NCI-H510A (cell line): ENCODE measurements around the gene HEATR5A.
"Not testable (repeated sequence)": the region's sequence is repeated elsewhere in the genome, so short reads cannot be mapped to it uniquely, and the experiment has no call there.

Source experiments
- DNase-seq: peaks from one replicate; lab custom pipeline; 2025; lab: John Stamatoyannopoulos, UW

The HEATR5A gene

DNA sequence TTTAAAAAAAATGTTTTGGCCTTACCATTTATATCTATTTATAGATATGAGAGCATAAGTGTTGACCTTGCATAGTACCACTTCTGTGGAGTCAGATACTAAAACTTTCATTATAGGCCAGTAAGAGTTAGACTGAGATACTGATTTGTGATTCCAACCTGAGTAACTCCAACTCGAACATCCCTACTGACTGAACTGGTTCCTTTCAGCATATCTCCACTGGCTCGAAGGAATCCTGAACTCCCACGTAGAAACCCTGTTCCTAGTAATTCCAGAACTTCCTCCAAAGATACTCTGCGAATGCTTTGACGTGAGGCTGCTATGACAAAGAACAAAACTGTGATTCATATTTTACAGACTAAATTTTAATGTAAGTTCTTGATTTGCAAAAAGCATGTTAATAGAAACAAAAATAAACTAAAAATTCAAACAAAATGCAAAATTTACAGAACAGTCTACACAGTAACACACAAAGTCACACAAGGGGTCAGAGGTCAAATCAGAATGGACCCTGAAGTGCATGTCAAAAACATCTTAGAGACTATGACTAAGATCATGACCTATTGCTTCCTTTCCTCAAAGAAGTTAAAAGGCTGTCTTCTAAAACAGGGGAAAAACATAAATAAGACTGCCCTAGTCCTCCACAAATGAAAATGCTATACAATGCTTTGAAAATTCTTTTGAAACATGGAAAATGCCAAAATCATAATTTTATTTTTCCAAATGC lies 31.5 kb downstream of the HEATR5A start:
- DNase-seq = no peak

DNA sequence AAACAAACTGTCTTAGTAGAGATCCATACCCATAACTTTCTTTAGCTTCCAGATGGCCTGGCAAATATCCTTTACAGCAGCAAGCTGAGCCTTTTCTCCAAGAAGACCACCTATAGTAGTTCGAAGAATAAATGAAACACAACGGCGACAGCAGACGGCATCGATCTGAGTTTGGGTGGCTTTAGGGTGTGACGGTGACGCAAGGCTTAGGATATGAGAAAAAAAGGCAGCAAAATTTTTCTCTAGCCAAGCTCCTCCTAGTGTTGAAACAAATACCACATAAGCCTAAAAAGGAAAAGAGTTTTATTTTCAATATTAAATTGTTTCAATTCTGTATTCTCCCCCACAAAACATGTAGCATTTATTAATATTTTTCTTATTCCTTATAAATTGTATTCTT lies 33.3 kb downstream of the HEATR5A start:
- DNase-seq = no peak

DNA sequence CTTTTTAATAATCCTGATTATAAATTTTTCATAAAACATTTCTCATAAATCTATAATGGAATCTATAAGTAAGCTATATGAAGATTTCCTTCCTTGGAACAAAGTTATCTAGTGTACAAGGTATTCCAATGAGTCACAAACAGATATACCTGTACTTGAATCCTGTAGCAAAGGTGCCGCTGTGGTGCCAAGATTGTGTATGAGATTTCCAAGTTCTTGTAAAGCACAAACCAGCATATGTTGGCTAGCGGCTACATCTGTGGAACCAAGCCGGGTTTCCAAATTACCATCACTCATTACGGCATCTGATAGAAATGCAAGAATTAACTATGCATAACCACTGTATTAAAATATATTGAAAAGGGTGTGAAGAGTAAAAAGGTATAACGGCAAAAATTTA lies 34.1 kb downstream of the HEATR5A start:
- no peak for DNase-seq

DNA sequence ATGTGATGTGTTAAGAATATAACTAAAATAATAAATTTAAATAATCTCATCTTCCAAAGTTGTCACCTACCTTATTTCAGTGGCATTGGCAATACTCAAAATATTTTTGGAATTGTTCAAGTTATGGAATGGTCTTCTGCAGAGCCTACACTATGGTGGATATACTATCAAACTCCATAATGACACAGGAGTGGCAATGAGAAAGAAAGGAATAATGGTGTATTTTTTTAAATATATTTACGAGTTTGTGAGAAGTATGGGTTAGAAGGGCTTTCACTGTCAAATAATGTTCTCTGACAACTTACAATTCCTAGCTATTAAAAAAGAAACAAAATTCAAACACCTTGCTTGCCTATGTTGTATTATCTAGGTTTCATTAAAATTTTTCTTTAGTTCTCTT lies 38.1 kb downstream of the HEATR5A start:
- no peak for DNase-seq

DNA sequence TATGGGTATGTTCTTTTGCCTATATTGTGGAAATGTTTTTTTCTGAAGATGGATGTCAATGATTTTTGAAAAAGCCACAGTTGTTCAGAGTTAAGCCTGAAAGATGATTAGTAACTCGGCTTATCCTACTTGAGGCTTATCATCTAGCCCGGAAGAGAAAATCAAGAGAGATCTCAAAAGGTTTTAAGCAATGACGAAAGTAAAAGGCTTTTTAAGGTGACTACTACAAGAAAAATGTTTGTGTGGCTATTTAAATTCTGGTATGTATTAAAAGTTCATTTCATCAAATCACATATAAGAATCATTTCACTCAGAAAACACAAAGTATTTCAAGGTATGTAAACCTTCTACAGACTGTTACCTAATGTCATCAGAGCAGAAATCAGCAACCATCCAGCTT lies 40.2 kb downstream of the HEATR5A start:
- no peak for DNase-seq

DNA sequence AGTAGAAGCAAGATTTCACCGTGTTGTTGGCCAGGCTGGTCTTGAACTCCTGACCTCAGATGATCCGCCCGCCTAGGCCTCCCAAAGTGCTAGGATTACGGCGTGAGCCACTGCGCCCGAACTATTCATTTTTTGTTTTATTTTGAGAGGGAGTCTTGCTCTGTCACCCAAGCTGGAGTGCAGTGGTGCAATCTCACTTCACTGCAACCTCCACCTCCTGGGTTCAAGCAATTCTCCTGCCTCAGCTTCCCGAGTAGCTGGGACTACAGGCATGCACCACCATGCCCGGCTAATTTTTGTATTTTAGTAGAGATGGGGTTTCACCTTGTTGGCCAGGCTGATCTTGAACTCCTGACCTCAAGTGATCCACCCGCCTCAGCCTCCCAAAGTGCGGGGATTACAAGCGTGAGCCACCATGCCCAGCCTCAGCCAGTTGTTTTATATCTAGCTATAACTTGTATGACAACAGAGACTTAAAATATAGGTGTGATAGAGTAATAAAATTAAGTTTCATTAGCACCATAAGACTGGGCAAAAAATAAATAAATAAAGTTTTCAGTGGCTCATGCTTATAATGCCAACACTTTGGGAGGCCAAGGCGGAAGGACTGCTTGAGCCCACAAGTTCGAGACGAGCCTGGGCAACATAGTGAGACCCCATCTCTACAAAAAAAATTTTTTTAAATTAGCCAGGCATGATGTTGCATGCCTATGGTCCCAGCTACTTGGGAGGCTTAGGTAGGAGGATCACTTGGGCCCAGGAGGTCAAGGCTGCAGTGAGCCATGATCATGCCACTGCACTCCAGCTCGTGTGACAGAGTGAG lies 41.0 kb downstream of the HEATR5A start:
- not testable (repeated sequence) for DNase-seq

DNA sequence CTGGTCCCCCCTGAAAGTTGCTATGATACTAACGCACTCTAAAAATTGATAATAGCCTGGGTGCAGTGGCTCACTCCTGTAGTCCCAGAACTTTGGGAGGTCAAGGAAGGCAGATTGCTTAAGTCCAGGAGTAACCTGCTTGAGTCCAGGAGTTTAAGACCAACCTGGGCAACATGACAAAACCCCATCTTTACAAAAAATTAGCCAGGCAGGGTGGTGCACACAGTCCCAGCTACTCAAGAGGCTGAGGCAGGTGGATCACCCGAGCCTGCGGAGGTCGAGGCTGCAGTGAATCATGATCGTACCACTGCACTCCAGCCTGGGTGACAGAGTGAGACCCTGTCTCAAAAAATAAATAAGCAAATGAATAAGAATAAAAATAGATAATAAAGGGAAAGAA lies 42.9 kb downstream of the HEATR5A start:
- no peak for DNase-seq

DNA sequence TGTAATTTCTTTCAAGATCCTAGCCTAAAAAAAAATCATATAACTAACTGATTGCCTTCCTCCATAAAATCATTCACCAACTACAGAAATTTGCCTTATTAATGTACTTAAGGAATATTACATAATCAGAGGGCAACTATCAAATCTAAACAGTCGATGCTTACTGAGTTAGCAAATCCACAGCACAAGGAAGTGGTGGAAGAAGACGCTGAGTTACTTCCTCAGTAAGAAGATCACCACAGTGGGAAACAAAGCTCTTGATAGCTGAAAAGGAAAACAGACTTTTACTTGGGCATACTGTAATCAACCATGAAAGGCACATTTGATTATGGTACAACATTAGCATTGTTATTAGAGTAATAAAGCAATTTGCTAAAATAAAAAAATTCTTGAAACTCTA lies 48.7 kb downstream of the HEATR5A start:
- no peak for DNase-seq

DNA sequence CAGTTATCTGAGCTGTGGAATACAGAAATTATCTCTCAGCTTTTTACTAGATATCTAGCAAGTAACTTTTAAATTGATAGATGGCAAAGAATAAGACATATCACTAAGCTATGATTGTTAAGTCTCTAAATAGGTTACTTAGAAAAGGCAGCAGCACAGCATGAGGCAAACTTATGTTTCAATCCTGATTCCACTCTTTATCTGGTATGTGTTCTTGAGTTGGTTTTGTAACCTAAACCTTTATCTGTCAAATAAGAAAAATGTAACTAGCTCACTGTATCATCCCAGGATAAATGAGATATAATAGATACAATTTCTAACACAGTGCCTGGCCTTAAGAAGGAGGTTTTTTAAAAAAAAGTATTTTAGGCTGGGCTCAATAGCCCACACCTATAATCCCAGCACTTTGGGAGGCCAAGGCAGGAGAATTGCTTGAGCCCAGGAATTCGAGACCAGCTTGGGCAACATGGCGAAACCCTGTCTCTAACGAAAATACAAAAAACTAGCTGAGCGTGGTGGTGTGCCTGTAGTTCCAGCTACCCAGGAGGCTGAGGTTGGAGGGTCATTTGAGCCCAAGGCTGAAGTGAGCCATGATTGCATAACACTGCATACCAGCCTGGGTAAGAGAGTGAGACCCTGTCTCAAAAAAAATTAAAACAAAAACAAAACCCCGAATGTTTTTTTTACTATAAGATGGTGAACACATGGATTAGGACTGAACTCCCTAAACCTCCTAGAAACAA lies 56.8 kb downstream of the HEATR5A start:
- DNase-seq = no peak

DNA sequence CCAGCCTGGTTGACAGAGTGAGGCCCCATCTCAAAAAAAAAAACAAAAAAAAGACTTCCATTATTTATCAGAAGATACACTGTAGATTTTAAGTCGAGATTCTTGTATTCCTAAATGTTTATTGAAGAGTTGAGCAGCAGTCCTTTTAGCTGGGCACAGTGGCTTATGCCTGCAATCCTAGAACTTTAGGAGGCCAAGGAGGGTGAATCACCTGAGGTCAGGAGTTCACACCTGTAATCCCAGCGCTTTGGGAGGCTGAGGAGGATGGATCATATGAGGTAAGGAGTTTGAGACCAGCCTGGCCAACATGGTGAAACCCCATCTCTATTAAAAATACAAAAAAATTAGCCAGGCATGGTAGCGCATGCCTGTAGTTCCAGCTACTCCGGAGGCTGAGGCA lies 57.6 kb downstream of the HEATR5A start:
- DNase-seq = no peak

DNA sequence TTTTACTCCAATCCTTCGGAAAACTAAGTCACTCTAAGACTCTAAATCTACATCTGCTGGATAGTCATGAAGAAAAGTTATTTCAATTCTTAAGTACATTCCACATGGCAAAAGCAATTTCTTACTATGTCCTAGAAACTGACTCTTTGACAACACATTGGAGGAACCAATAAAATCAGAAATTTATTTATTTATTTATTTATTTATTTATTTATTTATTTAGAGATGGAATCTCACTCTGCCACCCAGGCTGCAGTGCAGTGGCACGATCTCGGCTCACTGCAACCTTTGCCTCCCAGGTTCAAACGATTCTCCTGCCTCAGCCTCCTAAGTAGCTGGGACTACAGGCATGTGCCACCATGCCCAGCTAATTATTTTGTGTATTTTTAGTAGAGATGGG lies 58.6 kb downstream of the HEATR5A start:
- DNase-seq = not testable (repeated sequence)

DNA sequence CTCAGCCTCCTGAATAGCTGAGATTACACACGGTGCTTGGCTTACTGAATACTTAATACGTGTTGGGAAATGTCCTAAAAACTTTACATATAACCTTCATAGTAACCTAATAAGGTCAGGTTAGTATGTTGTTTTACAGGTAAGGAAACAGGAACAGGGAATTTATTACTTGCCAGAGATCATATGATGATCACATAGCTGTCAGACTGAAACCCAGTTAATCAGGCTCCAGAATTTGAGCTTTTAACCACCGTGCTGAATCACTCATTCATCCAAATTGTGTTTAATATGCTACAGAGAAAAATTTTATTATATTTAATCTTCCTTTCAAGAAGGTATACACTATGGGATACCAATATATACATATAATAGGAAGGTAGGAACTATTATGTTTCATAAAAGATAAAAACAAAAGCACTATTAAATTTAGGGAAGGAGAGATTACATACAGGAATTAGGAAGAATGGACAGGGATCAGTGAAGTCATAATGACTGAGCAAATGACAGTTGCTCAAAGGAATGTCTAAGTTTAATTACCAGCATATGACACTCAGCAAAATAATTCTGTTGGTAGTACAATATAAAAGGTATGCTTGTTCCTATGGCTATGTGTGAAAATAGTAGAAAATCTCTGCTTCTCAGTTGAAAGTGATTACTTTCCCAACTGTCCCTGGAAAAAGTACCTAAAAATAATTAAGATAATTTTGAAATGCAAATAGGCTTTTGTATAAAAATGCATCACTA lies 59.3 kb downstream of the HEATR5A start:
- no peak for DNase-seq

DNA sequence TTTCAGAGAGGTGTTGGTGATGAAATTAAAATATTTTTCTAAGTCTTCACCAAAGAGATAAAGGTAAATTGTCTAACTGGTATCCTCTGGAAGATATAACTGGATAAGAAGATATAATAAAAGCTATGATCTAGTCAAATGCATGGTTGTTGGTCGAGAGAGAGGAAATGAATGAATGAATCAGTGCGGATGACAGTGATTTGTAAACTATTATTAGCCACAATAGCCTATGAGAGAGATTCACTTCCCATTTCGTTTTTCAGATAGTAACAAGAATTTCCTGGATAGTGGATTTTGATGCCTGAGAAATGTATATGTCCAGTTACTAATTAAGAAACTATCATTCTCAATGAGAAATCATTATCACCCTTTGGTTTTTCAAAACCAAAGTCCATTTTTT lies 63.1 kb downstream of the HEATR5A start:
- no peak for DNase-seq

DNA sequence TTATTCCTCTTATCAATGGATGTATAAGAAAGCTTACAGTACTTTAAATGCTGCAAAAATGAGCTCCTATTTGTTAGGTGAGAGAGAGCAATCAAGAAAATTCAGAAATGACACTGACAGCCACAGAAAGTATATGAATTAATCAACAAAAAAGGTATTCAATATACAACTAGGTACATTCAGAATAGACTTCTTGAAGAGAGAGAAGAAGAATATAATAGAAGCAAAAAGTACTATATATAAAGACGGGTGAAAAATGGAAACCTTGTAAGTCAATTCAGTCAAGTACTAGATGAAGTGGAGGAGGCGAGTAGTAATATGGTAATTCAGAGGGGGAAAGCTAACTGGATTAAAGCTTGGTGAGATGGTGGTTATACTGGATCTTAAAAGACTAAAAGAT lies 74.3 kb downstream of the HEATR5A start:
- no peak for DNase-seq

DNA sequence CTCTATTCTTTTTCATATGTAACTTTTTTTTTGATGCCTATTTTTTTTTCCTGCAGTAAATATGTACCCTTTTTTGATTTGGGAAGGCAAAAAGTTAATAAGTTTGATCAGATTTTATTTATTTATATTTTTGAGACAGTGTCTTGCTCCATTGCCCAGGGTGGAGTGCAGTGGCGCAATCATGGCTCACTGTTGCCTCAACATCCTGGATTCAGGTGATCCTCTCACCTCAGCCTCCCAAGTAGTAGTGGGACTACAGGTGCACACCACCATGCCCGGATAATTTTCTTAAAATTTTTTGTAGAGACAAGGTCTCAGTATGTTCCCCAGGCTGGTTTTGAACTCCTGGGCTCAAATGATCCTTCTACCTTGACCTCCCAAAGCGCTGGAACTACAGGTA lies 79.1 kb downstream of the HEATR5A start:
- DNase-seq = no peak

DNA sequence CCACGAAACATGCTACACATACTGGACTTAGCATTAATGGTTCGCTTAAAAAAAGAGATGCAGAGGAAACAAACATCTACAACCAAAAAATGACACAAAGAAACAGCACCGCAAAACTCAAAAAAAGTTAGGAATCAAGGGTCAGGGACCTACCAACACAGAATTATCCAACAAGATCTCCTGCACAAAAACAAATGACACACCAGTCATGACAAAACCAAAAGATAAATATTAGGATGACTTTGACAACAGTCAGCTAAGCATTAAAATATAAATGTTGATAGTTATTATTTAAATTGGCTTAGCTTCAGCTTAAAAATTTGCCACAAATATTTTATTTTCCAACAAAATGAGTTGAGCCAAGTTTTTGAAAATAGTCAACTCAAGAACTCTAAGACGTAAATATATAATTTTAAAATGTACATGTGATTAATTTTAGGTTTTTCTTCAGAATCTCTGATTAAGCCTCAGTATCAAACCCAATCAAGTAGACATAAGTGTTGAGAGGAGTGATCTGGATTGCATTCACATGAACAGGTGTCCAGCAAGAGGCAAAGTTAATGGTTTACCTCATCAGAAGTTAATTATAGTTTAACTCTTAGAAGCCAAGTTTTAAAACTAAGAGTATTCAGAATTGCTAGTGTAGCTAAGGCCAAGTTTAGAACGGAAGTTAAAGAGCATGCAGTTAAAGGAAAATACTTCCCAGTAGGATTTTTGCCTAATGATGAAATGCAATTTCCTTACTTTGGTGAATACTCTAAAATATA lies 79.9 kb downstream of the HEATR5A start:
- DNase-seq = no peak

DNA sequence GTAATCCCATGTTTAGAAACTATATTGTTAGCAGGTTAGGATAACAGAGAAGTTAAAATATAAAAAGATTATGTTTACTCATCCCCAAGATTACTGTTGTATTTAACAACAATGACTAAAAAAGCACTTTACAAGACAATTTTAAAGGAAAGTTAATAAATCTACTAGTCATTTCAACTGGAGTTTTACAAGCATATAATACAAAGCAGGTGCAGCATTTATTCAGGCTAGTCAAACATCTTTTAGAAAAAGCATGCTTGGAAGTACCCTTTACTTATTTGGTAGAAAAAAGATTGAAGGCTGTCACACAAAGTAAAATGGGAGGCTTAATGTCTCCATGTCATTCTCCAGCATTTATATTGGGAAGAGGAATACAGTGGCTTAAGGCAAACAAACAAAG lies 80.6 kb downstream of the HEATR5A start:
- no peak for DNase-seq

DNA sequence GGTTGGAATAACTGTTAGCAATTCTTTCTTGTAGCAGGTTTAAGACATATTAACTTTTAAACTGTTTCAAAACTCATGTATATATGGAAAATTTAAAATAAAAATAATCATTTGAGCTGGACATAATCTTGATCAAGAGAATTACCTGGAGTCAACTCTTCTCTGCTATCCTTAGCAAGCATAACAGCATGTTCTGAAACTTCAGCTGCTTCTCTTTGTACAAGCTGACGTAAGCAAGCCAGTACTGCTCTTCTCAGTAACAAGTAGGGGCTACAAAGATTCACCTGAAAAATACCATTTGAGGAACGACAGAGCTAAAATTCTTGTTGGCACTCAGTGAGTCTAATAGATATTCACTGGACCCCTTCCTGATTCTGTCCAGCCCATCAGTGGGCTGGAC lies 83.0 kb downstream of the HEATR5A start:
- DNase-seq = no peak

DNA sequence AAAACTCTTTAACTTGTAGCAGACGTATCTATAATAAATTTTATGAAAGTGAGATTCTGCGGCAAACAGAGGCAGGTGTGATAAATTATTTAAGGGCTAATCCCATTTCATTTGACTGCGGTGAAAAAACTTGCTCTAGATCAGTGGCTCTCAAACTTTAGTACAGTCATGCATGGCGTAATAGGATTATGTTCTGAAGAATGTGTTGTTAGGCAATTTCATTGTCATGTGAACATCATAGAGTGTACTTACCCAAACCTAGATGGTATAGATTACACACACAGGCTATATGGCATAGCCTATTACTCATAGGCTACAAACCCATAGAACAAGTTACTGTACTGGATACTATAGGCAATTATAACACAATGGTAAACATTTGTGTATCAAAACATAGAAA lies 83.7 kb downstream of the HEATR5A start:
- DNase-seq = no peak

DNA sequence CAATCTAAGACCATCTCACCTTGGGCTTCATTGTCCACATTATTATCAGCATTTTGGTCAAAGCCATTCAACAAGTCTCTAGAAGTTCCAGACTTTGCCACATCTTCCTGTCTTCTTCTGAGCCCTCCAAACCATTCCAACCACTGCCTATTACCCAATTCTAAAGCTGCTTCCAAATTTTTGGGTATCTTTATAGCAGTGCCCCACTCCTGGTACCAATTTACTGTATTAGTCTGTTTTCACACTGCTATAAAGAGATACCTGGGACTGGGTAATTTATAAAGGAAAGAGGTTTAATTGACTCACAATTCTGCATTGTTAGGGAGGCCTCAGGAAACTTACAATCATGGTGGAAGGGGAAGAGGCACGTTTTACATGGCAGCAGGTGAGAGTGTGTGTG lies 89.0 kb downstream of the HEATR5A start:
- DNase-seq = not testable (repeated sequence)

DNA sequence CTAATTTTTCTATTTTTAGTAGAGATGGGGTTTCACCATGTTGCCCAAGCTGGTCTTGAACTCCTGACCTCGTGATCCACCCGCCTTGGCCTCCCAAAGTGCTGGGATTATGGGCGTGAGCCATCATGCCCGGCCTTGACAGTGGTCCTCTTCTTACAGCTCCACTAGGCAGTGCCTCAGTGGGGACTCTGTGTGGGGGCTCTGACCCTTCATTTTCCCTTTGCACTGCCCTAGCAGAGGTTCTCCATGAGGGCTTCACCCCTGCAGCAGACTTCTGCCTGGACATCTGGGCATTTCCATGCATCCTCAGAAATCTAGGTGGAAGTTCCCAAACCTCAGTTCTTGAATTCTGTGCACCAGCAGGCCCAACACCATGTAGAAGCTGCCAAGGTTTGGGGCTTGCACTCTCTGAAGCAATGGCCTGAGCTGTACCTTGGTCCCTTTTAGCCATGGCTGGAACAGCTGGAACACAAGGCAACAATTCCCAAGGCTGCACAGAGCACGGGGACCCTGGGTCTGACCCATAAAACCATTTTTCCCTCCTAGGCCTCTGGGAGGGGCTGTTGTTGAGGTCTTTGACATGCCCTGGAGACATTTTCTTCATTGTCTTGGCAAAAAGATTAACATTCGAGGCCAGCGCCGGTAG lies 90.4 kb downstream of the HEATR5A start:
- not testable (repeated sequence) for DNase-seq
